HG03565 (cell line): ENCODE measurements around the gene ATP5PB.

Experiments
- ATAC-seq: cut with Tn5 transposase; IDR thresholded peaks from one replicate; pipeline ENCODE4 v1.9.1; 2021; ENCODE audit warnings: mild to moderate bottlenecking, moderate library complexity; ENCODE audit not compliant: unreplicated experiment

Gene ATP5PB

DNA sequence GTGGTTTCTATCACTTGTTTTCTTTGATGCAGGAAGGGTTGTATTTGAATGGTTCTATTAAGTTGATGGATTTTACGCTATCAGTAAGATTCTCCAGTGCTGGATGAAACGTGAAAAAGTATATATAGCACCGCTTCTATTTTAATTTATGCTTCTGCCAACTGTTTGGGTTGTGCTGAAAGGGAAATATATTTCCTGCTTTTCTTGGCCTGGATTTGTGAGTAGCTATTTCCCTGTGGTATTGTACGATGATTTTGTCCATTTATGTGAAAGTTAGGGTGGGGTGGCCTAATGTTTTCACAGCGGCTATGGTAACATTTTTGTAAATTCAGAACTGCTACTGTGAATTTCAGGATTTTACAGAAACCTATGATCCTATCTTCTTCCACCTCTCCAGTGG is 24.8 kb downstream of the ATP5PB start:
- no peak for ATAC-seq

GRCh38 chr1:111474521-111474920 is 25.3 kb downstream of the ATP5PB start:
- ATAC-seq, result no peak

GRCh38 chr1:111475701-111476100 is 26.4 kb downstream of the ATP5PB start:
- peak; percentile 59 for ATAC-seq

DNA sequence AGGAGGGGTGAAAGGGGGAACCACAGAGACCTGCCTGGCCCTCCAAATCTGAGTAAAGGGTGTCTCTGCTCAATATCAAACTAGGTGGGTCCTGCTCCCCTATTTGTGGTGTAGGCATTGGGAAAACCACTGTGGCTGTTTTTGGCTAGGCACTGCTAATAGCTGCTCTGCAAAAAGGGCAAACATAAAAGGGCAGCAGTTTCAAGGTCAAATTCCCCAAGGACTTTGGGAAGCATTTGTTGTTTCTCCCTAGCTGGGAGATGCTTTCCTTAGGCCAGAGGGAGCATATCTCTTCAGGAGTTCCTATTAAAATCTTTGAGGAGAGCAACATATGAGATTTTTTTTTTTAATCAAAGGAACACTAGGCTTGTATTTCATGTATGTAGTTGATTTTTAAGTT is 26.9 kb downstream of the ATP5PB start:
- no peak for ATAC-seq

GRCh38 chr1:111476761-111477309 is 27.6 kb downstream of the ATP5PB start:
- peak; percentile 58 for ATAC-seq

- ATAC-seq, result no peak
Measured at GRCh38 chr1:111480674-111481073, 31.4 kb downstream of the ATP5PB start.

DNA sequence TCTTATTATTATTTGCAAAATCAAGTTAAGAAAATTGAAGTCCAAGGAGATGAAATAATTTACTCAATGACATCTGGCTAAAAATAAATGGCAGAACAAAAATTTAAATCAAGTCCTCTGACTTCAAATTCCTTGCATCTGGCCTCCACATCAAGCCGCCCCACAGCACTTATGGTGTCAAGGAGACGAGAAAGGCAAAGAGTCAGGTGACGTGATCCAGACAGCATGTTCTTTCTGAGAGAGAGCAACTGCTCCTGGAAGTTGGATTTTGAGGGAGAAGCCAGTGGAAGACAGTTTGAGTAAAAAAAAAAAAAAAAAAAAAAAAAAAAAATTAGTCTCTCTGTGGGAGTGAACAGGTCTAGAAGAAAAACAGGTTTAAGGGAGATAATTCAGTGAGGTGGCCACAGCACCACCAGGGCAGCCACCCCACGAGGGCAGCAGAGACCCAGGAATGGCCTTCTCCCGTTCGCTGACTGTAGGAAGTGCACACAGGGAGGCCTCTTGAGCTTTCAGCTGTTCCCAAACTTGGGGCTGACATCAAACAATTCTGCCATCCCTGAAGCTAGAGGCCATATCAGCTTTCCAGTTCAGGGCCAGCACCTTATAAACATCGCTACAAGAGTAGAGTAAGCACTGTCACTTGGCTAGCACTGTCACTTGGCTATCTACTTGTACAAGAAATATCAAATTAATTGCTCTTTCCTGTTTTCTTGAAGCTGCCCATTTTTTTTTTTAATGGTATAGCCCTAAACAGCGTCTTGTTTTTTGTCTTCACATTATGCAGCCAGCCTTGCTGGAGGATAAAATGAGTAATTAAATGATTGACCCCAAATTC is 32.3 kb downstream of the ATP5PB start:
- no peak for ATAC-seq

GRCh38 chr1:111483166-111483565 is 33.9 kb downstream of the ATP5PB start:
- no peak for ATAC-seq

DNA sequence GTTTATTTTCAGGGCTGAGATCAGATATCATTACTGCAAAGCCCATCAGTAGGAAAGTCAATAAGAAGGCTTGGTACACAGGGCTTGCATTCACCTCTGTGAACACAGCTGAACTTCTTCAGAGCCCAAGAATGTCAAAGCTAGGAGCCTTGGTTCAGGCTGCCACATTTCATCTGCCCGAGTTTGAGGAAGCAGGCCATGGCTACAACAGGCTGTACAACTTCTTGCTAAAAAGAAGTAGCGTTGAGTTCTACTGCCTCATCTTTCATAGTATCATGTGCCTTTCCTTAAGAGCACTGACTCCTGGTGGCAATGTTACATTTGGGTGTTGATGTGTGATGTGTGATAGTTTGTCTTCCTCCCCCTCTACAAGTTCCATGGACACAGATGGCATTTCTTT is 34.6 kb downstream of the ATP5PB start:
- no peak for ATAC-seq

- no peak for ATAC-seq
Measured at GRCh38 chr1:111484391-111485026, 35.2 kb downstream of the ATP5PB start.

GRCh38 chr1:111486431-111486830 is 37.2 kb downstream of the ATP5PB start:
- no peak for ATAC-seq

DNA sequence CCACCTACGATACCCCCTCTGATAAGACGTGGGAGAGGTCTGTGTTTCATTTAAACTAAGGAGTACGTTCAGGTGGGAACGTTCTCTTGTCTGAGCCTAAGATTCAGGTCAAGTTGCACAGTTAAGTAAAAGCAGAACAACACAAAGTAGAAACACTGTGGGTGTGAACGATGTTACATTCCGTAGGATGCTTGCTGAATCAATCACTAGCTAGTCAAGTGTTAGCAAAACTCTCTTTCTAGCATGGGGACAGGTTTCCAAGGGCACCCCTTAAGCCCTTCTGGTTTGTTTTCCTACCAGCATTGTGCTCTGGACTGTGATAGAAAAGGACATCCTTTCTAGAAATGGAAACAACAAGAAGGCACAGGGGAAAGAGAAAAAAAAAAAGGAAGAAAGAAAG is 37.9 kb downstream of the ATP5PB start:
- ATAC-seq, result no peak

GRCh38 chr1:111488669-111489068 is 39.4 kb downstream of the ATP5PB start:
- ATAC-seq, result no peak

DNA sequence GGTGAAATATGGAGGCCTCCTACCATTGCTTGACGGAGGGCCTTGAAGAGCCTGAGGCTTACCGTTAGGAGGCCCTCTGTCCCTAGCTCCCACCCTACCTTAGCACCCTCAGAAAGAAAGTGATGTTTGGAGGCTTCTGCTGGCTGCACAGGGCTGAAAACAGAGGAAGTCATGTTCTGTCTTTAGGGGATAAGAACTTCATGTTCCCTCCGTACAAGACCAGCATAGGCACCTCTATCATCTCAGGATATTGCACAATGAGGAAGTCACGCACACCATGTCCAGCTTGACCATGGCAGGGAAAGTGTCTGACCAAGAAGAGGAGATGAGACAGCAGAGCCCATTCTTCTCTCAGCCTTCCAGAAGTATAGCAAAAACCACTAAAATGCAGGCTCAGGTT is 40.3 kb downstream of the ATP5PB start:
- no peak for ATAC-seq

DNA sequence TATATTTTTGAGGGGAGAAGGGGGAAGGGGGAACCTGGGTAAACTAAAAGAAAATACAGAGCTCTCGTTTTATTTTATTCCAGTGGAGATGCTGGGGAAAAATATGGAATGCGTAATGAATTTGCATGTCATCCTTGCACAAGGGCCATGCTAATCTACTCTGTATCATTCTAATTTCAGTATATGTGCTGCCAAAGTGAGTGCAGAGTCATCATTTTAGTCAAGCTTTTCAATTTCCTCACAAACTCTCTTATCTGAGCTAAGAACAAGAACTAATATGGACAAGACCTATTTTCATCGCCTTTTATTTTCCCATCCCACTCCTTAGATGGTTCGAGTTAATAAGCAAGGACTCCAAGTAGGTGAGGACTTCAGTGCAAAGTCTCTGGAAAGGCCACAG is 41.0 kb downstream of the ATP5PB start:
- no peak for ATAC-seq

DNA sequence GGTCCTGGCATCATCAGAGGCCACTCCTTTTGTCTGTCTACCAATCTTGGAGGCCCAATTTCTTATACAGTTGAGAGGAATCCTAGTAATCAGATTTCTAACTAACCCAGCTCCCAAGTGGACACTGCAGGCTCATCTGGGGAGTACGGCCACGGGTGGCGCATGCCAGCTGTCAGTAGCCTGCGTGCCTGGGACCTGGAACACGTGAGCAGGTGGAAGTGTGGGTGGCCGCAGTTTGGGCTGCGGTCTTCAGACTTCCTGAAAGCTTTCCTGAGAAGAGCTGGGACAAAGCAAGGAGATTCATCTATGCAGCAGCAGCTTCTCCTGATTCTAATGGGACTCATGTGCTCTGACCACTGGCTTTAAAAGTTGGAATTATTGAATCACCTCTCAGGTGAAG is 41.8 kb downstream of the ATP5PB start:
- ATAC-seq, result no peak

DNA sequence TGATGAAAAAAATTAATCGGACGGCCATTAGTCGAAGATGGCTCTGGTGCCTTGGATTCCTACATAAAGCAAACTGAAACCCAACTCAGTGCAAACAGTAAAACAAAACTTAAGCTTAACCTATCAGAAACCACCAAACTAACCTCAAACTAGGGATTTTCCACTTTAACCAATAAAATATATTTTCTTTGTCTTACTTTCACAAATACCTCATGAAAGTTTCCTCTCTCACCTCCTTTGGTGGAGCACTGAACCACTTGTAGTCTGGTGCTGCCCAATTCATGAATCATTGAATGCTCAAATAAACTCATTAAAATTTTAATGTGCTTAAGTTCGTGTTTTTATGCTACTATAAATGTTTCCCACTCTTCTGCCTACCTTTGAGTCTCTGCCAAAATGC is 47.1 kb downstream of the ATP5PB start:
- no peak for ATAC-seq

DNA sequence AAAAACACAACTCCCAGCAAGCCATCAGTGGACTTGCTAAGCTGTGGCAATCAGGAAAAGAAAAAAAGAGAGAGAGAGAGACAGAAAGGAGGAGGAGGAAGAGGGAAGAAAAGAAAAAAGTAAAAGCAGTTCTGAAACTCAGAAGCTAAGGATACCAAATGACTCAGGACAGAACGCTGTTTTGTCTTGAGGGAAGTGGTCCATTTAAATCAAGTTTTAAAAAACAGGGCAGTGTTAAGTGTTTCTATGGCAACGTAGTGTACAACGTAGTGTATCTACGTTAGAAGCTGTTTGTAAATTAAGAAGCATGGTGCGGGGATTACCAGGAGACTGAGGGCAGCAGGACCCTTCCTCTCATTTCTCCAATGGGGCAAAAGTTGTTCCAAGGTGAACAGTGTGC is 48.3 kb downstream of the ATP5PB start:
- no peak for ATAC-seq

GRCh38 chr1:111499026-111499785 is 49.9 kb downstream of the ATP5PB start:
- ATAC-seq, result no peak

- ATAC-seq, result no peak
Measured at GRCh38 chr1:111501645-111502044, 52.4 kb downstream of the ATP5PB start.

DNA sequence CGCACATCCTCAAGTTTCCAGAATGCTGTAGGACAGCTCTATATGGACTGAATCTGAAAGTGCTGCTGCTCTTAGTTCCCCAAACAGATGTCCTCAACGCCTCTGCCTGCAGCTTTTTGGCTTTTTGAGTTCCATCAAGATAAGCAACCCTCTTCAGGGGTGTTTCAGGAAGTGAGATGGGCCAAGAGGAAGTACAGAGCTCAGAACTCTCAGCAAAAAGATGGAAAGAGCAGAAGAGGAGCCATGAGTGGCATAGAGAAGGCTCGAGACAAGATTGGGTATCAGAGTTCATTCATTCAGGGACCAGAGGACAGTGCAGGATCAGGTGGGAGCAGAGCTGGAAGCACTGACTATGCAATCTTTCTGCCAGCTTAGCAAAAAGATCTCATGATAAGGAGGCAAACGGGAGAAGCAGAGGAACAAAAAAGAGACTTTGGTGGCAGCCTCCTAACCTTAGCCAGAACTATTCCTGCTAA is 54.4 kb downstream of the ATP5PB start, which contains the start of the genes ADORA3 and TMIGD3:
TSS of gene ADORA3 (minus strand) at position 49 of the 476 bp plus-strand sequence. CDS start 279 bp downstream, outside the sequence.
TSS of gene TMIGD3 (minus strand) at position 49 of the 476 bp plus-strand sequence. CDS start 279 bp downstream, outside the sequence.
- no peak for ATAC-seq
